ENCODE results near the gene ULK4.
"Not testable (repeated sequence)": the region's sequence is repeated elsewhere in the genome, so short reads cannot be mapped to it uniquely, and the experiment has no call there.

ULK4 gene

DNA sequence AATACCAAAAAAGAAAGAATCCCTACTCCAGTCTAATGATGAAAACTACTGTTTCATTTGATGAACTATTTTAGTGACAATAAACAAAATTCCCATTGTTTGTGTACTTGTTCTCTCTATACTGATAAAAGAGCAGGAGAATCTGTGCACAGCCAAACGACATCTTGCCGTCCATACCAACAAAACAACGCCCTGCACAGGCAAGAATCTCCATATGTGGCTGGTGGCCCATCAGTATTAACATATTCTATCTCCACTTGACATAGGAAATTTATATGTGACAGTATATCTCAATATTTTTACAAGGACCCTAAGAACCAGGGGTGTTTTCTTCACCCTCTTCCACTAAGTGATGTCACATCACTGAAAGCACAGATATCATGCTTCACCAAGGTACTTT lies 279.5 kb downstream of the ULK4 start:
- WGBS, 2 experiments, result 91 to 98% methylated on average over 3 of the region's 3 CpGs
- no peaks in the 10 kb centered on the region for H3K36me3 ChIP-seq (ENCODE audit: control insufficient read depth, insufficient read depth, low read length)
- H3K27me3 ChIP-seq (ENCODE audit: control insufficient read depth, insufficient read depth, low read length, poor library complexity, severe bottlenecking), result no peaks in the 10 kb centered on the region
- no peaks in the 10 kb centered on the region for H3K9me3 ChIP-seq (ENCODE audit: control insufficient read depth, low read length)
- H3K27ac ChIP-seq (ENCODE audit: insufficient read depth, low read depth, low read length, poor library complexity, severe bottlenecking), result no peak overlapping the region
- H3K4me3 ChIP-seq (ENCODE audit: insufficient read depth, low read depth, low read length), result no peak overlapping the region
- no peaks in the 10 kb centered on the region for H3K4me1 ChIP-seq (ENCODE audit: control insufficient read depth, insufficient read depth, low read length)

DNA sequence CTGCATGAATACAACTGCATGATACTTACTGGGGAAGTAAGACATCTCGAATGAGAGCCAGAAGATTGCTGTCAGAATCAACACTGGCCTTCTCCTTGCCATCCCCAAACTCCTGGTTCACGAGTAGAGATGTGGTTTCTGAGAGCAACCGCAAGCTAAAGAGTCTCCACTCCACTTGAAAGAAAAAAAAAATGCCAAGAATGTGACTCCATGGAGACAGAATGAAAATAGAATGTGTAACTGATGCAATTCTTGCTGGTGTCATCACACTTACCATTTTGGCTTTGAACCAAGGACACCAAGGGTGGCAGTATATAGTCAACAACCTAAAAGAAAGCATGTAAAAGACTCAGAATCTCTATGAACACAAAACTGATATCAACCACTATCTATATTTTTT lies 280.4 kb downstream of the ULK4 start:
- Histone ChIP-seq H3K27me3 (ENCODE audit: control insufficient read depth, insufficient read depth, low read length, poor library complexity, severe bottlenecking) (no peaks in the 10 kb centered on the region), H3K36me3 (ENCODE audit: control insufficient read depth, insufficient read depth, low read length) (no peaks in the 10 kb centered on the region), H3K9me3 (ENCODE audit: control insufficient read depth, low read length) (no peaks in the 10 kb centered on the region), H3K4me3 (ENCODE audit: insufficient read depth, low read depth, low read length) (no peak overlapping the region), H3K4me1 (ENCODE audit: control insufficient read depth, insufficient read depth, low read length) (no peaks in the 10 kb centered on the region), H3K27ac (ENCODE audit: insufficient read depth, low read depth, low read length, poor library complexity, severe bottlenecking) (no peak overlapping the region)
- 74 to 76% methylated on average over 3 of the region's 3 CpGs for WGBS, 2 experiments

DNA sequence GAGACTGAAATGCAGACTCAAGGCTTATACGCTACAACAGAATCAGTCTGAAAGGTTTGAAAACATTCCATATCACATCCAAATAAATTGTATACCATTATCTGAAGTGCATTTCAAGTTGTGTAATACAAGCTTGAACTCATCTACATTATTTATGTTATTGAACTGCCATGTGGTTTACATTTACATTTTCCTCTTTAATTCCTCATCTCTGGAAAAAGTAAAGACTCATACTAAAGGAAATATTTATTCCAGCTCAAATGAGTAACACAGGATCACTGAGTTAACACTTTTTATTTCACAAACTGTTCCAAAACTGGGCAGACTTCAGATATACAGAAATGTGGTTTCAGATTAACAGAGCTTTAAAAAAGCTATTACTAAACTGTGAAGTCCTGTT lies 282.5 kb downstream of the ULK4 start:
- Histone ChIP-seq H3K36me3 (ENCODE audit: control insufficient read depth, insufficient read depth, low read length) (no peaks in the 10 kb centered on the region), H3K9me3 (ENCODE audit: control insufficient read depth, low read length) (no peaks in the 10 kb centered on the region), H3K27me3 (ENCODE audit: control insufficient read depth, insufficient read depth, low read length, poor library complexity, severe bottlenecking) (no peaks in the 10 kb centered on the region), H3K4me3 (ENCODE audit: insufficient read depth, low read depth, low read length) (no peak overlapping the region), H3K4me1 (ENCODE audit: control insufficient read depth, insufficient read depth, low read length) (no peaks in the 10 kb centered on the region), H3K27ac (ENCODE audit: insufficient read depth, low read depth, low read length, poor library complexity, severe bottlenecking) (no peak overlapping the region)
- 90 to 100% methylated on average over 1 of the region's 1 CpG for WGBS, 2 experiments

DNA sequence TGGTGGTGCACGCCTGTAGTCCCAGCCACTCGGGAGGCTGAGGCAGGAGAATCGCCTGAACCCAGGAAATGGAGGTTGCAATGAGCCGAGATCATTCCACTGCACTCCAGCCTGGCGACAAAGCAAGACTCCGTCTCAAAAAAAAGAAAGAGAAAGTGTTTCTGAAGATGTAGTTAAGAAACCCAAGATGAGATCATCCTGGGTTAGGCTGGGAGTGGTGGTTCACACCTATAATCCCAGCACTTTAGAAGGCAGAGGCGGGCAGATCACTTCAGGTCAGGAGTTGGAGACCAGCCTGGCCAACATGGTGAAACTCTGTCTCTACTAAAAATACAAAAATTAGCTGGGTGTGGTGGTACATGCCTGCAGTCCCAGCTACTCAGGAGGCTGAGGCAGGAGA lies 286.8 kb downstream of the ULK4 start:
- not testable (repeated sequence) for H3K36me3 ChIP-seq (ENCODE audit: control insufficient read depth, insufficient read depth, low read length); H3K27me3 ChIP-seq (ENCODE audit: control insufficient read depth, insufficient read depth, low read length, poor library complexity, severe bottlenecking); H3K9me3 ChIP-seq (ENCODE audit: control insufficient read depth, low read length); H3K4me3 ChIP-seq (ENCODE audit: insufficient read depth, low read depth, low read length); H3K4me1 ChIP-seq (ENCODE audit: control insufficient read depth, insufficient read depth, low read length); H3K27ac ChIP-seq (ENCODE audit: insufficient read depth, low read depth, low read length, poor library complexity, severe bottlenecking)
- WGBS, 2 experiments, result 88 to 92% methylated on average over 7 of the region's 7 CpGs

DNA sequence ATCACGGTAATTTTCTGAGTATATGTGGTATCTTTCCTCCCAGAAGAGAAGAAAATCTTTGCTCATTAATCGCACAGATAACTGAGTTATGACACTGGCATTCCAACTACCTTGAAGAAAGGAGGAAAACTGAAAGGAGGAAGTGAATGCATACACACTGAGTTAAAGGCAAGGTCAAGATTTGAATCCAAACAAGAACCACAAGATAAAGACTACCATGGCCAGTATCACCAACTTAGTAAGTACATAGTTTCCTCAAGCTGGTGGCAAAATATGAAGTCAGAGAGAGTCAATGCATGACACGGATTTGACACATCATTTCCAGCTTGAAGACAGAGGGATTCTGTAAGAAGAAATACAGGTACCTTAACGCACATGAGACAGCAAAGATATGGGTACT lies 287.5 kb downstream of the ULK4 start:
- 95% methylated on average over 3 to 4 of the region's 4 CpGs for WGBS, 2 experiments
- Histone ChIP-seq H3K36me3 (ENCODE audit: control insufficient read depth, insufficient read depth, low read length) (no peaks in the 10 kb centered on the region), H3K4me3 (ENCODE audit: insufficient read depth, low read depth, low read length) (no peak overlapping the region), H3K27ac (ENCODE audit: insufficient read depth, low read depth, low read length, poor library complexity, severe bottlenecking) (no peak overlapping the region), H3K4me1 (ENCODE audit: control insufficient read depth, insufficient read depth, low read length) (no peaks in the 10 kb centered on the region), H3K9me3 (ENCODE audit: control insufficient read depth, low read length) (no peaks in the 10 kb centered on the region), H3K27me3 (ENCODE audit: control insufficient read depth, insufficient read depth, low read length, poor library complexity, severe bottlenecking) (no peaks in the 10 kb centered on the region)

DNA sequence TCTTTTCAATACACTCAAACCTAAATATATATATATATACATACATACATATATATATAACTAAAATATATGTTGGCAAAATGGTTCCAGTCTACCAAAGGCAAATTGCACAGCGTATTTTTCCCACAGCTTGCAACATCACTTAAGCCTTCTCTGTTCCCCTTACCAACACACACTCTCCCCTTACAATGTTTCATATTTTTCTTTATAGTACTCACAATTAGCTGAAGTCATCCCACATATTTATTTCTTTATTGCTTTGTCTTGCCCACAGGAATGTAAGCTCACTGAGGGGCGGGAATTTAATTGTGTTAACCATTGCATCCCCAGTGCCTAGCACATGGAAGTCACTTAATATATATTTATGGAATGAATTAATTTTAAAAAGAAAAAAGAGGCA lies 288.3 kb downstream of the ULK4 start:
- no peaks in the 10 kb centered on the region for H3K9me3 ChIP-seq (ENCODE audit: control insufficient read depth, low read length)
- WGBS, 2 experiments, result 90 to 91% methylated on average over 1 to 2 of the region's 2 CpGs
- H3K36me3 ChIP-seq (ENCODE audit: control insufficient read depth, insufficient read depth, low read length), result no peaks in the 10 kb centered on the region
- no peak overlapping the region for H3K27ac ChIP-seq (ENCODE audit: insufficient read depth, low read depth, low read length, poor library complexity, severe bottlenecking)
- H3K4me3 ChIP-seq (ENCODE audit: insufficient read depth, low read depth, low read length), result no peak overlapping the region
- H3K4me1 ChIP-seq (ENCODE audit: control insufficient read depth, insufficient read depth, low read length), result no peaks in the 10 kb centered on the region
- H3K27me3 ChIP-seq (ENCODE audit: control insufficient read depth, insufficient read depth, low read length, poor library complexity, severe bottlenecking), result no peaks in the 10 kb centered on the region

DNA sequence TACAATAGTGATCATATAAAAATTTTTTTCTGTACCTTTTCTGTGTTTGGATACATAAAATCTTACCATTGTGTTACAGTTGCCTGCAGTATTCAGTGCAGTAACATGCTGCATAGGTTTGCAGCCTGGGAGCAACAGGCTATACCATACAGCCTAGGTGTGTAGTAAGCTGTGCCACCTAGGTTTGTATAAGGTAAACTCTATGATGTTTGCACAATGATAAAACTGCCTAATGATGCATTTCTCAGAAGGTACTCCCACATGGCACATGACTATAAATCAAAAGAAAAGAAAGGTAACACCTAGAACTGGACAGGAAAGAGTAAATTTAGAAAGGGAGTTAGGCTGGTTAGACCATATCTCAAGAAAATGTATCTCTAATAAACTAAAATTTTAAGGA lies 293.5 kb downstream of the ULK4 start:
- no peaks in the 10 kb centered on the region for H3K27me3 ChIP-seq (ENCODE audit: control insufficient read depth, insufficient read depth, low read length, poor library complexity, severe bottlenecking)

DNA sequence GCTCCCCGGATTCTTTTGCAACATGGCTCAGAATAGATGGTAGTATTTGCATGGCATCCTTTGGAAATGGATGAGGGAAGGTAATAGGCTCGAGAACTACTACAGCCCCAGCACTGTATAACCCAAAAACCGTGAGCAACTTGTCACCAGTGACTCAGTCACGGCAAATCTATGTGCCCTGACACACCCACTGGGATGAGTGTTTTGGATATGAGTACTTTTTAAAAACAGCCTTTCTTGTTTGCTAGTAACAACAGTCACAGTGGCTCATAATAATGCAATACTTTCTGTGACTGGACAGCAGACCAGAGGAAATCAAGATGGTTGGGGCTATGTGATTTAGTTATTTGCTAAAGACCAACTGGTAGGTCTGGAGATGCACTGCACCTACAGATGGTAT lies 299.6 kb downstream of the ULK4 start:
- no peak overlapping the region for H3K4me3 ChIP-seq (ENCODE audit: insufficient read depth, low read depth, low read length)
- 93 to 95% methylated on average over 4 of the region's 4 CpGs for WGBS, 2 experiments
- no peaks in the 10 kb centered on the region for H3K9me3 ChIP-seq (ENCODE audit: control insufficient read depth, low read length)
- no peaks in the 10 kb centered on the region for H3K4me1 ChIP-seq (ENCODE audit: control insufficient read depth, insufficient read depth, low read length)
- H3K36me3 ChIP-seq (ENCODE audit: control insufficient read depth, insufficient read depth, low read length), result peaks cover 5% of the 10 kb centered on the region
- no peak overlapping the region for H3K27ac ChIP-seq (ENCODE audit: insufficient read depth, low read depth, low read length, poor library complexity, severe bottlenecking)
- no peaks in the 10 kb centered on the region for H3K27me3 ChIP-seq (ENCODE audit: control insufficient read depth, insufficient read depth, low read length, poor library complexity, severe bottlenecking)

More for the DNA sequence above, 293.5 kb downstream of the ULK4 start:
- Histone ChIP-seq H3K9me3 (ENCODE audit: control insufficient read depth, low read length) (no peaks in the 10 kb centered on the region), H3K27ac (ENCODE audit: insufficient read depth, low read depth, low read length, poor library complexity, severe bottlenecking) (no peak overlapping the region), H3K4me1 (ENCODE audit: control insufficient read depth, insufficient read depth, low read length) (no peaks in the 10 kb centered on the region), H3K36me3 (ENCODE audit: control insufficient read depth, insufficient read depth, low read length) (peaks cover 5% of the 10 kb centered on the region), H3K4me3 (ENCODE audit: insufficient read depth, low read depth, low read length) (no peak overlapping the region)

DNA sequence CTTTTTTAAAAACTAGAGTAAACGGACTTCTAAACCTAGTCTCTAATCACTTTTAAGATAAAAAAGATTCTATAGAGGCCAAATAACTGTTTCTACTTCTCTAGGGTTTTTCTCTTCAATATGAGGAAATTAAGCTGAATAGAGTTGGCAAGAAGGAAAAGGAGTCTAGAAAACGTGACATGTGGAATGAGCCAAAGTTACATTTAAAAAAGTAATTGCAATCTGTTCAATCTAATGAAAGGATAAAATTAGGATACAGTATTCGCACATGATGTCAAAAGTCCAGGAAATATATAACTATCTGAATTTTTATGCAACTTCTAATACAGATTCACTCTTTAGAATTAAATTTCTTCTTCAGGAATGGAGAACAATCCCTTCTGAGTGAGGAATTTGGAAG lies 300.1 kb downstream of the ULK4 start:
- Histone ChIP-seq H3K4me1 (ENCODE audit: control insufficient read depth, insufficient read depth, low read length) (no peaks in the 10 kb centered on the region), H3K36me3 (ENCODE audit: control insufficient read depth, insufficient read depth, low read length) (peaks cover 5% of the 10 kb centered on the region), H3K27ac (ENCODE audit: insufficient read depth, low read depth, low read length, poor library complexity, severe bottlenecking) (no peak overlapping the region), H3K27me3 (ENCODE audit: control insufficient read depth, insufficient read depth, low read length, poor library complexity, severe bottlenecking) (no peaks in the 10 kb centered on the region), H3K4me3 (ENCODE audit: insufficient read depth, low read depth, low read length) (no peak overlapping the region), H3K9me3 (ENCODE audit: control insufficient read depth, low read length) (no peaks in the 10 kb centered on the region)
- 80 to 93% methylated on average over 1 to 3 of the region's 3 CpGs for WGBS, 2 experiments

DNA sequence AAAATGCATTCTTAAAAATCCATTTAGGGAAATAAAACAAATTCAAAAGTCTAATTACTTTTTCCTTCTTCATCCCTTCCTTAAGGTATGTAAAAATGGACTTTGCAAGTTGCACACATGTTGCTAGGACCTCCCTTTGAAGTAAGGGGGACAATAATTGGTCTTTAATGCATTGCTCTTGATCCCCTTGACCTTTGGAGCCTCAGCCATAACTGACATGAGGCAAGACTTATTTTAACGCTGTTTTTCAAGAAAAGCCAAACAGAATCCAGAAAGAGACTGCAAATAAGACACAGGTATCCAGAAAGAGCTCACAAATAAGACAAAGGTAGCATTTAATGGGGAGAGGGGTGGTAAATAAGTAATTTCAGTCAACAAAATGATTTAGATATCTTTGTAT lies 301.4 kb downstream of the ULK4 start:
- Histone ChIP-seq H3K9me3 (ENCODE audit: control insufficient read depth, low read length) (no peaks in the 10 kb centered on the region), H3K27me3 (ENCODE audit: control insufficient read depth, insufficient read depth, low read length, poor library complexity, severe bottlenecking) (no peaks in the 10 kb centered on the region), H3K36me3 (ENCODE audit: control insufficient read depth, insufficient read depth, low read length) (no peaks in the 10 kb centered on the region), H3K4me1 (ENCODE audit: control insufficient read depth, insufficient read depth, low read length) (no peaks in the 10 kb centered on the region), H3K4me3 (ENCODE audit: insufficient read depth, low read depth, low read length) (no peak overlapping the region), H3K27ac (ENCODE audit: insufficient read depth, low read depth, low read length, poor library complexity, severe bottlenecking) (no peak overlapping the region)
- 82 to 100% methylated on average over 1 of the region's 1 CpG for WGBS, 2 experiments

DNA sequence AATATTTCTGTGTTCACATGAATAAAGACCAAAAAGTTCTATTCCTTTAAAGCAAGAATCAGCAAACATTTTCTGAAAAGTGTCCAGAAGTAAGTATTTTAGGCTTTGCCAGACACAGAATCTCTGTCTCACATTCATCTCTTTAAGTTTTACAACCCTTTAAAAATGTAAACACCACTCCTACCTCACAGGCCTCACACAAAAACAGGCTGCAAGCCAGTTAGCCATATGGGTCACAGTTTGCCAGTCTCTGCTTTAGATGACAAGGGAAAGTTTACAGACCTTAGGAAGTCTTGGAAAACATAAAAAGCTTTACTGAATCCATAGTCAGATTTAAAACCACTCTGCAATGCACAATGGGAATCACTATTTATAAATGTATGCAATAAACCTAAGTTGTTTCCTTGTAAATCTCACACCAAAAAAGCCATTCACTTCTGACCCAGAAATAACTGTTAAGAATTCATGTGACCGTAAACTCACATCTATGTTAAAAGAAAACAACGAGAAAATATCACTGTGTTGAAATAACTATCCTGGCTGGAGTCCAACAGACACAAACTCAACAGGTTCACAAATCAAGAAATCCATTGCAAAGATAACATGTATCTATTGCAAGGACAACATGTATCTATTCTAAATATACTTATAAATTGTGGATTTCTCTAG lies 308.2 kb downstream of the ULK4 start:
- Histone ChIP-seq H3K4me1 (ENCODE audit: control insufficient read depth, insufficient read depth, low read length) (no peaks in the 10 kb centered on the region), H3K9me3 (ENCODE audit: control insufficient read depth, low read length) (no peaks in the 10 kb centered on the region), H3K27me3 (ENCODE audit: control insufficient read depth, insufficient read depth, low read length, poor library complexity, severe bottlenecking) (no peaks in the 10 kb centered on the region), H3K36me3 (ENCODE audit: control insufficient read depth, insufficient read depth, low read length) (no peaks in the 10 kb centered on the region), H3K27ac (ENCODE audit: insufficient read depth, low read depth, low read length, poor library complexity, severe bottlenecking) (no peak overlapping the region), H3K4me3 (ENCODE audit: insufficient read depth, low read depth, low read length) (no peak overlapping the region)
- WGBS, 2 experiments, result 91 to 97% methylated on average over 2 of the region's 2 CpGs
